OCI-LY3 (cell line): ENCODE measurements around the gene CEP85L.

Experiments
- H2AFZ ChIP-seq: fragments of 200-600, 300-600 bp; shearing (Covaris generic); 2 replicates; pipeline ENCODE4 v1.6.0; 2014; ENCODE audit warnings: antibody characterized with exemption, low read depth, low read length
- H3K27ac ChIP-seq: fragments of 200-600, 300-600 bp; sonication (generic); 2 replicates; pipeline ENCODE4 v1.5.1; 2014; ENCODE audit warnings: mild to moderate bottlenecking, low read length, moderate library complexity, mixed read lengths
- H3K27me3 ChIP-seq: fragments of 200-600, 300-600 bp; sonication (generic); 2 replicates; pipeline ENCODE4 v1.6.1; 2014; ENCODE audit warnings: low read depth, low read length, mixed read lengths
- H3K36me3 ChIP-seq: fragments of 200-600, 300-600 bp; sonication (generic); replicated peaks from 2 replicates; pipeline ENCODE3; 2014; ENCODE audit warnings: low read depth, low read length, mixed read lengths
- H3K4me1 ChIP-seq: fragments of 300-600, 200-600 bp; sonication (generic); 2 replicates; pipeline ENCODE4 v1.6.1; 2014; ENCODE audit warnings: low read length, mixed read lengths
- H3K4me2 ChIP-seq: fragments of 200-600, 300-600 bp; sonication (generic); 2 replicates; pipeline ENCODE4 v1.6.1; 2014; ENCODE audit warnings: low read length, mixed read lengths
- H3K4me3 ChIP-seq: fragments of 300-600, 200-600 bp; sonication (generic); 2 replicates; pipeline ENCODE4 v1.5.1; 2014; ENCODE audit warnings: antibody characterized with exemption, mild to moderate bottlenecking, low read length, moderate library complexity
- H3K79me2 ChIP-seq: fragments of 300-600, 200-600 bp; shearing (Covaris generic); 2 replicates; pipeline ENCODE4 v1.6.1; 2014; ENCODE audit warnings: mild to moderate bottlenecking, low read length, mixed read lengths
- H3K9ac ChIP-seq: fragments of 300-600, 200-600 bp; shearing (Covaris generic); 2 replicates; pipeline ENCODE4 v1.6.0; 2014; ENCODE audit warnings: mild to moderate bottlenecking, low read length, moderate library complexity
- H3K9me3 ChIP-seq: fragments of 200-600, 300-600 bp; shearing (Covaris generic); 2 replicates; pipeline ENCODE4 v1.6.1; 2014; ENCODE audit warnings: low read length, mixed read lengths; ENCODE audit not compliant: insufficient read depth
- H4K20me1 ChIP-seq: fragments of 200-600, 300-600 bp; sonication (generic); 2 replicates; pipeline ENCODE4 v1.6.1; 2016; ENCODE audit warnings: low read length, mixed read lengths; ENCODE audit not compliant: insufficient read depth
- EZH2phosphoT487 ChIP-seq: fragments of 200-600 bp; shearing (Covaris generic); IDR thresholded peaks from 2 replicates; pipeline ENCODE4 v1.6.1; 2018; ENCODE audit warnings: antibody characterized with exemption, mixed run types, low read depth
- TF ChIP-seq, protein P1 (sequence below): fragments of 200-600, 300-600 bp; sonication (generic); IDR thresholded peaks from 2 replicates; pipeline ENCODE4 v1.5.1; 2014; ENCODE audit warnings: antibody characterized with exemption, low read length, low read depth

The CEP85L gene

DNA sequence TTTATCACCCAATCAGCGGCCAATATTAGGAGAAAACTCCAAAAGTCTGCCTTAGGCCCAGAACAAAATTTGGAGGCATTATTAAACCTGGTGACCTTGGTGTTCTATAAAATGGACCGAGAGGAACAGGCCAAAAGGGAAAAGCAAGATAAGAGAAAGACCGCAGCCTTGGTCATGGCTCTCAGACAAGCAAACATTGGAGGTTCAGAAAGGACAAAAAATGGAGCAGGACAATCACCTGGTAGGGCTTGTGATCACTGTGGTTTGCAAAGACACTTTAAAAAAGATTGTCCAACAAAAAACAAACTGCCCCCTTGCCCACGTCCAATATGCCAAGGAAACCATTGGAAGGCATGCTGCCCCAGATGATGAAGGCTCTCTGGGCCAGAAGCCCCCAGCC, 31.2 kb downstream of the CEP85L start:
- H3K79me2 ChIP-seq = no peaks in the 10 kb centered on the region
- no peak overlapping the region for H2AFZ ChIP-seq
- H3K4me3 ChIP-seq = no peak overlapping the region
- H3K9ac ChIP-seq = no peak overlapping the region
- no peaks in the 10 kb centered on the region for H3K27me3 ChIP-seq
- no peaks in the 10 kb centered on the region for H3K4me1 ChIP-seq
- H3K9me3 ChIP-seq = no peaks in the 10 kb centered on the region
- no peak overlapping the region for H3K4me2 ChIP-seq
- no peak overlapping the region for H3K27ac ChIP-seq
- H4K20me1 ChIP-seq = no peaks in the 10 kb centered on the region
- no peak for TF ChIP-seq EZH2phosphoT487
- TF ChIP-seq, protein P1, sequence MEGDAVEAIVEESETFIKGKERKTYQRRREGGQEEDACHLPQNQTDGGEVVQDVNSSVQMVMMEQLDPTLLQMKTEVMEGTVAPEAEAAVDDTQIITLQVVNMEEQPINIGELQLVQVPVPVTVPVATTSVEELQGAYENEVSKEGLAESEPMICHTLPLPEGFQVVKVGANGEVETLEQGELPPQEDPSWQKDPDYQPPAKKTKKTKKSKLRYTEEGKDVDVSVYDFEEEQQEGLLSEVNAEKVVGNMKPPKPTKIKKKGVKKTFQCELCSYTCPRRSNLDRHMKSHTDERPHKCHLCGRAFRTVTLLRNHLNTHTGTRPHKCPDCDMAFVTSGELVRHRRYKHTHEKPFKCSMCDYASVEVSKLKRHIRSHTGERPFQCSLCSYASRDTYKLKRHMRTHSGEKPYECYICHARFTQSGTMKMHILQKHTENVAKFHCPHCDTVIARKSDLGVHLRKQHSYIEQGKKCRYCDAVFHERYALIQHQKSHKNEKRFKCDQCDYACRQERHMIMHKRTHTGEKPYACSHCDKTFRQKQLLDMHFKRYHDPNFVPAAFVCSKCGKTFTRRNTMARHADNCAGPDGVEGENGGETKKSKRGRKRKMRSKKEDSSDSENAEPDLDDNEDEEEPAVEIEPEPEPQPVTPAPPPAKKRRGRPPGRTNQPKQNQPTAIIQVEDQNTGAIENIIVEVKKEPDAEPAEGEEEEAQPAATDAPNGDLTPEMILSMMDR = no peak
- no peaks in the 10 kb centered on the region for H3K36me3 ChIP-seq

DNA sequence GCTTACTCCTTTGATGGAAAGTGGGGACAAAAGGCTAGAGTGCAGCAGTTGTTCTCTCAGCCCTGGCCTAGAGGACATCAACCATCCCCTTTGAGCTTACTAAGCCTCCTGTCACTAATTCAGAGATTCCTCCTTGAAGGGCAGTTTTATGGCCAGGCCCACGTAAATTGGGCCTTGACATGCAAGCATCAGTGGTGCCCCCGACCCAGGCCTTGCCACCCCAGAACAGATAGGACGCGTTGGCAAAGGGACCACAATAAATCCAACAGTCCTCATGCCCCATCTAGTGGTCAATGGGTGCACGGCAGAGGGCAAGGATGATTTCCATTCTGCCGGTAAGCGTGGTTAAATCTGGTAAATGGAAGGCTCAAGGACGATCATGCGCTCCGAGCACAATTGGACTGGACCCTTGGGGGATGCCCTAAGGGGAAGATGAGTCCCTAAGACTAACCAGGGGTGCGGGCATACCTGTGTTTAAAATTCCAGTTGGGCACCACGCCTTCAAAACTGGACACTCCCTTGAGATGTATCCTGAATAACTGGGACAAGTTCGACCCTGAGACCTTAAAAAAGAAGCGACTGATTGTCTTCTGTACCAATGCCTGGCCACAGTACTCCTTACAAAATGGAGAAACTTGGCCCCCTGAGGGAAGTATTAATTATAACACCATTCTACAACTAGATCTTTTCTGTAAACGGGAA, 32.6 kb downstream of the CEP85L start:
- Histone ChIP-seq H4K20me1 (no peaks in the 10 kb centered on the region), H3K79me2 (no peaks in the 10 kb centered on the region), H3K36me3 (no peaks in the 10 kb centered on the region), H2AFZ (no peak overlapping the region), H3K9ac (no peak overlapping the region), H3K27me3 (no peaks in the 10 kb centered on the region), H3K9me3 (no peaks in the 10 kb centered on the region), H3K27ac (no peak overlapping the region), H3K4me1 (no peaks in the 10 kb centered on the region), H3K4me2 (peak overlapping the region; percentile 44), H3K4me3 (no peak overlapping the region)
- TF ChIP-seq EZH2phosphoT487 = no peak
- TF ChIP-seq, protein P1 = peak; percentile 58

DNA sequence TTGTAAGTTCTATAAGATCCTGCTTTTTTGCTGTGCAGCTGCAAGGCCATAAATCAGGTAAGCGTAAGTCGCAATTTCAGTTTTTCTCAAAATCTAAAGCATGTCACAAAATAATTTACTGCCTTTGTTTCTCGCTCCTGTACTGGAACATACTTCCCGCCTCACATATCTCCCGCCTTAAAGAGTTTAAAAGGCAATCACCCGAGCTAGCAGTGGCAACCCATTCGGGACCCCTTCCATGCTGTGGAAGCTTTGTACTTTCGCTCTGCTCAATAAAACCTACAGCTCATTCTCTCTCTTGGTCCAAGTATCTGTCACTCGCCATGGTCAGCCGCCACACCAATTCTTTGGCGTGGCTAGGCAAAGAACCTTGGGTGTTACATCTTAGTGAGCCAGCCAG, 34.0 kb downstream of the CEP85L start:
- Histone ChIP-seq H3K27me3 (no peaks in the 10 kb centered on the region), H4K20me1 (no peaks in the 10 kb centered on the region), H3K4me2 (no peak overlapping the region), H3K79me2 (no peaks in the 10 kb centered on the region), H3K9me3 (no peaks in the 10 kb centered on the region), H3K27ac (no peak overlapping the region), H3K4me3 (no peak overlapping the region), H2AFZ (no peak overlapping the region), H3K4me1 (no peaks in the 10 kb centered on the region), H3K9ac (no peak overlapping the region), H3K36me3 (no peaks in the 10 kb centered on the region)
- TF ChIP-seq, protein P1 = no peak
- TF ChIP-seq EZH2phosphoT487 = no peak

DNA sequence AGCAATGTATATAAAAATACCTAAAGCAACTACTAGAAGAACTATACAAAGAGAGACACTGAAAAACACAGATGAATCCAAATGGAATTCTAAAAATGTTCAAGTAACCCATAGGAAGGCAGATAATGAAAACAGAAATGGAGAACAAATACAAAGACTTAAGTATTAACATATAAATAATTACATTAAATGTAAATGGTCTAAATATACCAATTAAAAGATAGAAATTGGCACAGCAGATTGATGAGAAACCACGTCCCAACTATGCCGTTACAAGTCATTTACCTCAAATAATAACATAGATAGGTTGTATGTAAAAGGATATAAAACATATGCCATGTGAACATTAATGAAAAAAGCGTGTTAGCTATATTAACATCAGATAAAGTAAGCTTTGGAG, 40.1 kb downstream of the CEP85L start:
- no peak for TF ChIP-seq EZH2phosphoT487
- TF ChIP-seq, protein P1 = no peak
- no peak overlapping the region for H2AFZ ChIP-seq
- H3K4me1 ChIP-seq = no peaks in the 10 kb centered on the region
- no peaks in the 10 kb centered on the region for H3K27me3 ChIP-seq
- H4K20me1 ChIP-seq = no peaks in the 10 kb centered on the region
- no peaks in the 10 kb centered on the region for H3K36me3 ChIP-seq
- no peaks in the 10 kb centered on the region for H3K79me2 ChIP-seq
- no peak overlapping the region for H3K27ac ChIP-seq
- H3K9ac ChIP-seq = no peak overlapping the region
- no peak overlapping the region for H3K4me2 ChIP-seq
- no peaks in the 10 kb centered on the region for H3K9me3 ChIP-seq
- H3K4me3 ChIP-seq = no peak overlapping the region
